Suppressor macrophage treated with lipopolysaccharide for 1 hour (primary cell): ENCODE measurements around the gene CCL11.
A peak's percentile ranks its signal among the peaks of the same experiment; 100 is the strongest.

ENCODE experiments used
- DNase-seq, 3 donors: peaks; one replicate each; pipeline ENCODE4 v3.0.0-alpha.2; 2020 to 2022

CCL11 gene

GRCh38 chr17:34257986-34258326, 27.6 kb upstream of the CCL11 start:
- DNase-seq: no peak

GRCh38 chr17:34259146-34259545, 26.4 kb upstream of the CCL11 start:
- DNase-seq: peak in 1 of 3 donors; percentile 74

- DNase-seq: no peak
Observed at GRCh38 chr17:34260861-34261260, 24.7 kb upstream of the CCL11 start.

GRCh38 chr17:34261568-34262337, 23.8 kb upstream of the CCL11 start:
- peak in 1 of 3 donors; percentile 62 for DNase-seq

GRCh38 chr17:34265711-34266110, 19.8 kb upstream of the CCL11 start:
- DNase-seq: peak; percentile 70 to 86 (median 84)

- DNase-seq: peak; percentile 71 to 92 (median 88)
Observed at GRCh38 chr17:34269969-34270368, 15.6 kb upstream of the CCL11 start, which contains the start of gene CCL7. CCL7 (plus strand) TSS chr17:34270221; CDS start chr17:34270291, 70 bp downstream.

GRCh38 chr17:34275881-34276280, 9.7 kb upstream of the CCL11 start:
- DNase-seq: peak; percentile 42 to 68 (median 53)

- no peak for DNase-seq
Observed at GRCh38 chr17:34276826-34277225, 8.7 kb upstream of the CCL11 start.

- DNase-seq: no peak
Observed at GRCh38 chr17:34283571-34283970, 2.0 kb upstream of the CCL11 start.

GRCh38 chr17:34287875-34288274, 2.3 kb downstream of the CCL11 start:
- no peak for DNase-seq

GRCh38 chr17:34290586-34290985, 5.0 kb downstream of the CCL11 start:
- no peak for DNase-seq

GRCh38 chr17:34291721-34292348, 6.3 kb downstream of the CCL11 start:
- DNase-seq: peak in 2 of 3 donors; percentile 60 to 66

- DNase-seq: no peak
Observed at GRCh38 chr17:34299027-34299426, 13.5 kb downstream of the CCL11 start.

GRCh38 chr17:34299956-34300577, 14.5 kb downstream of the CCL11 start:
- DNase-seq: no peak

- peak; percentile 67 to 87 (median 78) for DNase-seq
Observed at GRCh38 chr17:34300652-34301370, 15.3 kb downstream of the CCL11 start.

- DNase-seq: peak; percentile 32 to 35 (median 34)
Observed at GRCh38 chr17:34301986-34302385, 16.4 kb downstream of the CCL11 start.

GRCh38 chr17:34302636-34303035, 17.1 kb downstream of the CCL11 start:
- peak; percentile 47 to 70 (median 50) for DNase-seq

GRCh38 chr17:34303606-34304005, 18.1 kb downstream of the CCL11 start:
- DNase-seq: no peak

- no peak for DNase-seq
Observed at GRCh38 chr17:34305061-34305460, 19.5 kb downstream of the CCL11 start.

GRCh38 chr17:34305606-34306005, 20.1 kb downstream of the CCL11 start:
- DNase-seq: no peak

GRCh38 chr17:34306466-34306865, 20.9 kb downstream of the CCL11 start:
- peak; percentile 70 to 85 (median 78) for DNase-seq

- DNase-seq: peak; percentile 87 to 98 (median 95)
Observed at GRCh38 chr17:34307110-34307509, 21.6 kb downstream of the CCL11 start.

- DNase-seq: peak; percentile 78 to 94 (median 89)
Observed at GRCh38 chr17:34308371-34308770, 22.8 kb downstream of the CCL11 start.
